Activated CD4-positive, CD25-positive, alpha-beta regulatory T cell treated with anti-CD3 and anti-CD28 coated beads, Interleukin-2, amount 50 U/mL, for 24 hours (primary cell): ENCODE data around the gene IL36G.
A peak's percentile ranks its signal among the peaks of the same experiment; 100 is the strongest.

Experiments used
- ATAC-seq, 2 donors: fragments of 150-1000 bp; cut with Tn5 transposase; one replicate each; pipeline ENCODE4 v1.10.0; 2021; ENCODE audit warnings: mild to moderate bottlenecking in 1 of 2, moderate library complexity in 1 of 2

IL36G gene

GRCh38 chr2:112973156-112973555 is 4.7 kb upstream of the IL36G start:
- no peak for ATAC-seq

DNA sequence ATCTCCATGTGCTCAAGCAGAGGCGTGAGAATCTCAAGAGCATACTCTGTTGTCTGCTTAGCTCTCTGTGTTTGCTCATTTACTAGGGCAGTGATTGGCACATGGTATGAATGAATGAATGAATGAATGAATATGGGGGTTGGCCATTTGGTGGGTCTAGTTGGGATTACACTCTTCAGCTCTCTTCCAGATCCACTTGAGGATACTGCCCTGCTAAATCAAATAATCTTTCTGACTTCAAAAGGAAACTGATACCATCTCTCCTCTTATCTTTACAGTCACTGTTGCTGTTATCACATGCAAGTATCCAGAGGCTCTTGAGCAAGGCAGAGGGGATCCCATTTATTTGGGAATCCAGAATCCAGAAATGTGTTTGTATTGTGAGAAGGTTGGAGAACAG is 1.9 kb downstream of the IL36G start:
- ATAC-seq = no peak

DNA sequence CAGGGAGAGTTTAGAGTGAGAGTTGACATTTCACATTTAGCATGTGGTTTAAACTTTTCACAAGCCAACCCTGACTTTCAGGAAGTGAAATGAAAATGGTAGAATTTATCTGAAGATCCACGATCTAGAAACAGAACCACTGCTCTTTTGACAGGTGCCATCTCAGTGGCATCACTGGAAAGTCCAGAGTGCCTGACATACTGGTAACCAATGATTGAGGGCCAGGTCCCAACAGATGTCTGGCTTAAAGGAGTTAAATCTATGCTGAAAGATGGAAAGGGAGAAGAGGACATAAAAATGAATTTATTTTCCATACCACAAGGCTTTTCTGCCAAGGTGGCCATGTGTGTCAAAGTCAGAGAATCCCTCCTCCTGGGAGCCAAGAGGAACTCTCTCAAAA is 2.7 kb downstream of the IL36G start:
- no peak for ATAC-seq

GRCh38 chr2:112985090-112985489 is 7.3 kb downstream of the IL36G start:
- peak; percentile 95 to 96 for ATAC-seq

DNA sequence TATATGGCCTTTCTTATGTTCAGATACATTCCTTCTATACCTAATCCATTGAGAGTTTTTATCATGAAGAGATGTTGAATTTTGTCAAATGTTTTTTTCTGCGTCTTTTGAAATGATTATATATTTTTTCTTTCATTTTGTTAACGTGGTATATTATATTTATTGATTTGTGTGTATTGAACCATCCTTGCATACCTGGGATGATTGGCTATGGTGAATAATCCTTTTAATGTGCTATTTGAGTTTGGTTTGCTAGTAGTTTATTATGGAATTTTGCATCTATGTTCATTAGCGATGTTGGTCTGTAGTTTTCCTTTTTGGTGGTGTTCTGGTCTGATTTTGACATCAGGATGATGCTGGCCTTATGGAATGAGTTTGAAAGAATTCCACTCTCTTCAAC is 11.8 kb downstream of the IL36G start:
- ATAC-seq = no peak

- no peak for ATAC-seq
These were observed 16.0 kb downstream of the IL36G start for GRCh38 chr2:112993831-112994230.

- ATAC-seq = no peak
These were observed 16.8 kb downstream of the IL36G start for GRCh38 chr2:112994648-112995047.

- ATAC-seq = peak; percentile 18 to 27
These were observed 17.6 kb downstream of the IL36G start for GRCh38 chr2:112995346-112995920.

DNA sequence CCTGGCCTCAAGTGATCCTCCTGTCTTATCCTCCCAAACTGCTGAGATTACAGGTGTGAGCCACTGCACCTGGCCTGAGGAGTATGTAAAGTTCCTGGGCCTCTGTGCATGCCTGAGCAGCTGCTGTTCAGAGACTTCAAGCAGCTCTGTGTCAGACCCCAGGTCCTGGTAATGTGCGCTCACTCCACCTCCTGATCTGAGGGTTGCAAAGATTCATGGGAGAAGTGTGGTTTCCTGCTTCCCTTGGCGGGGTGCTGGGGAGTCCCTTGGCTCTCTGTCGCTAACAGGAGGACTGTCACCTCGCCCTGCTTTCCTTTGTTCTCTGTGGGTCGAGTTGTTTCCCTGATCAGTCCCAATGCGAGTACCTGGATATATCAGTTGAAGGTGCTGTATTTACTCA is 18.8 kb downstream of the IL36G start:
- peak; percentile 91 to 95 for ATAC-seq

GRCh38 chr2:112997151-112997550 is 19.3 kb downstream of the IL36G start:
- ATAC-seq = no peak

DNA sequence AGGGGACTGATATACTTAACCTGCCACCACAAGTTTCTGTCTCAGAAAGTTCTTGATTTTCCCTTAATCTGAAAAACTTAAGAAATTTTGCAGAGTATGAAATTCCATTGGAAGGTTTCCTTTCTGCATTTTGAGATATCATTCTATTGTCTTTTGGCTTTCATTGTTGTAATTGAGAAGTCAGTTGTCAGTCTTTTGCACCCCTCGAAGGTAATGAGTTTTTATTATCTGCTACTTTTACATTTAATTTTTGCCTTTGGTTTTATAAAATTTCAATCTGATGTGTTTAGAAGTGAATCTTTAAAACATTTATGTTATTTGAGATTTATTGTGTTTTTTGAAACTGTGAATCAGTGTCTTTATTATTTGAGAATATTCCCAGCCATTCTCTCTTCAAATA is 22.6 kb downstream of the IL36G start:
- ATAC-seq = no peak

- no peak for ATAC-seq
These were observed 24.9 kb downstream of the IL36G start for GRCh38 chr2:113002677-113003076.

DNA sequence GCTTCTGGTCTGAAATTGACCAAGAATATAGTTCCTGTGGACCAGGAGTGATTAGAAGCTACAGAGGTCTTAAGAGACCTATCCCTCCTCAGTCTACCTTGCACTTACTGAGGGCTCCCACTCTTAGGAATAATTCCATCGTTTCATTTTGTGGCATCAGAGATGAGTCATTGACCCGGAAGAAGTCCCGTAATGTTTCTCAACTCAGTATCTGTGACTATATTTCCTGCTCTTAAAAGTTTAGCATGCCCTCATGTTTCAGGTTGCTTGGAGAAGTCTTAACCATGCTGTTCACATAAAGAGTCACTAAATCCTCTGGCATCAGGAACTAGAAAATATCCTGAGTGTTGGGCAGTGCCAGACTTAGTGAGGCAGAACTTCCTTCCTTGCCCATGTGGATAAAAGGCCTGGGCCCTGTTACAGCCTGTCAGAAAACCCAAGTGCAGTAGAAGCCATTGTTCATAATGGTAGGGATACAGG is 27.3 kb downstream of the IL36G start, which contains the start of gene IL36A:
IL36A (plus strand) TSS at position 430 of the 480 bp plus-strand sequence. CDS start 413 bp downstream, outside the sequence.
- ATAC-seq = no peak

DNA sequence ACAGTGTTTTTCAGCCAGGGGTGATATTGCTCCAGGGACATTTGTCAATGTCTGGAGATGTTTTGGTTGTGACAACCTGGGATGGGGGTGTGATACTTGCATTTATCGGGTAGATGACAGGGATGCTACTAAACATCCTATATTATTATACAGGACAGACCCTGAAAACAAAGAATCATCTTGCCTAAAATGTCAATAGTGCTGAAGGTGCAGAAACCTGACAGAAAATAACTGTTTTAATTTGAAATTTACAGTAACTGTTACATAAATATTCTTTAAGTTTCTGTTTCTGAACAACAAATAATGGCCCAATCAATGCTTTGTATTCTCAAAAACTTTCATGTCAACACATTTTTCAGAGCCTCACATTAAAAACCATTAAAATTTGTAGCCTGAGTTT is 29.4 kb downstream of the IL36G start:
- no peak for ATAC-seq

DNA sequence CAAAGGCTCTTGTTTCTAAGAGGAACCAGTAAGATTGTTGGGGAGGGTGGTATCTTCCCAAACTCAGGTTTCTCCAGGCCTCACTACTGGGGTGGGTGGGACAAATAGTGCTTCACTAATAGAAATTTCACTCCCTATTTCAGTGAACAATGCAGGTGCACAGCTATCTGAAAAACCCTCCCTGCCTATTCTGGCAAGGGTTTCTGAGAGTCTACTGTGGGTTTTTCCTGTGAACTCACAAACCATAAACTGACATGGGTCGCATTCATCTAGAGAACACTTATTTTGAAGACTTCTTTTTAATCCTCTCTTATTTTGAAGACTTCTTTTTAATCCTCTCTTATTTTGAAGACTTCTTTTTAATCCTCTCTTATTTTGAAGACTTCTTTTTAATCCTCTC is 31.8 kb downstream of the IL36G start:
- ATAC-seq = no peak

GRCh38 chr2:113010088-113010487 is 32.3 kb downstream of the IL36G start:
- ATAC-seq = no peak

GRCh38 chr2:113011108-113011507 is 33.3 kb downstream of the IL36G start:
- ATAC-seq = no peak

- ATAC-seq = no peak
These were observed 34.9 kb downstream of the IL36G start for GRCh38 chr2:113012436-113013335.

- no peak for ATAC-seq
These were observed 35.5 kb downstream of the IL36G start for GRCh38 chr2:113013336-113013661.

GRCh38 chr2:113014067-113014466 is 36.3 kb downstream of the IL36G start:
- no peak for ATAC-seq

GRCh38 chr2:113015042-113015441 is 37.2 kb downstream of the IL36G start:
- no peak for ATAC-seq

GRCh38 chr2:113015655-113016054 is 37.8 kb downstream of the IL36G start:
- ATAC-seq = no peak

DNA sequence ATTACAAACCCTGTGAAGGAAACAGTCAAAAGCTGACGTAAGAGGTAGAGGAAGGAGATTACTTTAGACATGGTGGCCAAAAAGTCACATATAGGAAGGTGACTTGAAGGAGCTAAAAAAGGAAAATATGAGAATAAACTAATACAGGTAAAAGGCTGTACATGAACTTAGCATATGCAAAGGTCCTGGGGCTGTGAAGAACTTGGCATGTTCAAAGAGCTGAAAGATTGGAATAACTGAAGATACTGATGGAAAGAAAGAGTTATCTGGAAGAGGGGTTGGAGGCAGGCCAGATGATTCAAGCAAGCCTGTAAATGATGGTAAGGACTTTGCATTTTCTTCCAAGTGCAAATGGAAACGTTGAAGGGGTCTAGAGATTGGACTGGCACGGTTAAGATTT is 40.7 kb downstream of the IL36G start:
- ATAC-seq = no peak

GRCh38 chr2:113021312-113021711 is 43.5 kb downstream of the IL36G start:
- no peak for ATAC-seq
